CD14-positive monocyte (primary cell): Measurements from ENCODE around the gene KIF1B. TPM values are rescaled to one million over a fixed set of nuclear protein-coding genes. Genes with fewer than 3 reads are reported as not detected.

Experiments used
- DNase-seq, 3 donors: peaks; one replicate each; pipeline ENCODE4 v3.0.0-alpha.2; 2011 to 2022
- H2AFZ ChIP-seq: 2 replicates; pipeline ENCODE4 v1.6.0; 2012; ENCODE audit warnings: mild to moderate bottlenecking, low read depth, low read length, inconsistent platforms; ENCODE audit not compliant: insufficient read depth, poor library complexity, severe bottlenecking
- H3K27ac ChIP-seq, 2 donors: 1 replicate in 1 of 2; 2 replicates in 1 of 2; pipeline ENCODE4 v1.5.1; 2012 to 2013; ENCODE audit warnings: low read length in 2 of 2, control low read depth in 1 of 2, inconsistent platforms in 1 of 2, low read depth in 1 of 2, mild to moderate bottlenecking in 1 of 2
- H3K27me3 ChIP-seq, 2 donors: one replicate each; pipeline versions ENCODE4 v1.6.0 to v1.6.1; 2011 to 2013; ENCODE audit warnings: low read length in 2 of 2; ENCODE audit not compliant: control insufficient read depth in 2 of 2, insufficient read depth in 2 of 2
- H3K36me3 ChIP-seq, 2 donors: replicated peaks in 1 of 2; 1 replicate in 1 of 2; 2 replicates in 1 of 2; pipeline versions ENCODE4 v1.5.1 to v1.6.1; 2012 to 2013; ENCODE audit warnings: low read length in 2 of 2, control low read depth in 1 of 2, inconsistent platforms in 1 of 2, mild to moderate bottlenecking in 1 of 2; ENCODE audit not compliant: insufficient read depth in 2 of 2, control insufficient read depth in 1 of 2
- H3K4me1 ChIP-seq, 2 donors: 1 replicate in 1 of 2; 2 replicates in 1 of 2; pipeline versions ENCODE4 v1.5.1 to v1.6.1; 2012 to 2013; ENCODE audit warnings: low read length in 2 of 2, control low read depth in 1 of 2, inconsistent platforms in 1 of 2, mild to moderate bottlenecking in 1 of 2, moderate library complexity in 1 of 2; ENCODE audit not compliant: insufficient read depth in 2 of 2, control insufficient read depth in 1 of 2
- H3K4me2 ChIP-seq: replicated peaks from 2 replicates; pipeline ENCODE3; 2012; ENCODE audit warnings: low read length, moderate library complexity, mild to moderate bottlenecking; ENCODE audit not compliant: poor library complexity, severe bottlenecking; ENCODE audit errors: extremely low read depth
- H3K4me3 ChIP-seq, 3 experiments: fragments of 200-600 bp in 1 of 3; sonication (generic) in 1 of 3; replicated peaks in 1 of 3; 1 replicate in 2 of 3; 2 replicates in 1 of 3; pipeline ENCODE4 v1.5.1; 2011 to 2013; ENCODE audit warnings: low read length in 3 of 3, mild to moderate bottlenecking in 3 of 3, control low read depth in 2 of 3, low read depth in 2 of 3, inconsistent platforms in 1 of 3, moderate library complexity in 1 of 3
- H3K79me2 ChIP-seq: 2 replicates; pipeline ENCODE4 v1.6.0; 2012; ENCODE audit warnings: mild to moderate bottlenecking, control low read depth, inconsistent platforms, low read length, moderate library complexity; ENCODE audit not compliant: insufficient read depth
- H3K9ac ChIP-seq: 2 replicates; pipeline ENCODE4 v1.6.0; 2017; ENCODE audit warnings: low read length, mild to moderate bottlenecking; ENCODE audit not compliant: insufficient read depth, poor library complexity, severe bottlenecking
- H3K9me3 ChIP-seq, 2 donors: replicated peaks in 1 of 2; 1 replicate in 1 of 2; 2 replicates in 1 of 2; pipeline versions ENCODE4 v1.5.1 to v1.6.1; 2012 to 2013; ENCODE audit warnings: low read length in 2 of 2, control low read depth in 1 of 2; ENCODE audit not compliant: control insufficient read depth in 1 of 2, insufficient read depth in 1 of 2
- H4K20me1 ChIP-seq: 2 replicates; pipeline ENCODE4 v1.6.0; 2012; ENCODE audit warnings: mild to moderate bottlenecking, low read length, control low read depth, moderate library complexity; ENCODE audit not compliant: insufficient read depth
- H3K27ac Mint-ChIP-seq, 7 donors: one replicate each; pipeline ENCODE4 v1.8.0; 2020; ENCODE audit warnings: mild to moderate bottlenecking in 7 of 7, mixed read lengths in 7 of 7, moderate library complexity in 6 of 7, inconsistent platforms in 2 of 7
- H3K27me3 Mint-ChIP-seq, 3 donors: one replicate each; pipeline ENCODE4 v1.8.0; 2021 to 2022; ENCODE audit warnings: low read depth in 3 of 3, mild to moderate bottlenecking in 3 of 3, mixed read lengths in 3 of 3, moderate library complexity in 3 of 3, inconsistent platforms in 1 of 3
- H3K36me3 Mint-ChIP-seq, 2 donors: one replicate each; pipeline ENCODE4 v1.8.0; 2020; ENCODE audit warnings: mixed read lengths in 2 of 2, inconsistent platforms in 1 of 2, mild to moderate bottlenecking in 1 of 2
- H3K4me1 Mint-ChIP-seq: one replicate; pipeline ENCODE4 v1.8.0; 2020; ENCODE audit warnings: mild to moderate bottlenecking, mixed read lengths
- H3K4me3 Mint-ChIP-seq, 2 donors: one replicate each; pipeline ENCODE4 v1.8.0; 2020; ENCODE audit warnings: mild to moderate bottlenecking in 2 of 2, mixed read lengths in 2 of 2, moderate library complexity in 1 of 2
- H3K9me3 Mint-ChIP-seq, 7 donors: one replicate each; pipeline ENCODE4 v1.8.0; 2020 to 2022; ENCODE audit warnings: mixed read lengths in 7 of 7, mild to moderate bottlenecking in 6 of 7, moderate library complexity in 6 of 7, inconsistent platforms in 2 of 7
- WGBS: methylation state at CpG from one replicate; pipeline ENCODE4 v1.1.5; 2013; ENCODE audit warnings: missing lambda C conversion rate; ENCODE audit not compliant: insufficient coverage; 5-methylcytosine and 5-hydroxymethylcytosine counted together
- intact Hi-C, 2 donors: fragments of 100-400 bp; cut with micrococcal nuclease; formaldehyde crosslinking; loops; one replicate each; pipeline versions ENCODE4 v1.15.0 to v1.15.1; 2023
- polyA plus RNA-seq, 3 donors: library from polyadenylated mRNA; depleted of rRNA in 1 of 3; unstranded in 2 of 3; stranded (reverse) in 1 of 3; fragments of 300-500 nt in 2 of 3; fragments of >200 nt in 1 of 3; fragmentation: Illumina TruSeq in 2 of 3; gene quantifications; 1 replicate in 2 of 3; 2 replicates in 1 of 3; pipeline ENCODE4 v1.2.3, GENCODE V29; 2012 to 2021
- TF ChIP-seq, protein P1 (sequence below): fragments of 200-600 bp; IDR thresholded peaks from one replicate; pipeline ENCODE4 v1.8.0; 2022; ENCODE audit warnings: antibody characterized with exemption, mild to moderate bottlenecking

Gene KIF1B
- polyA plus RNA-seq, 3 donors = 3.0 to 7.0 (median 3.3) TPM

DNA sequence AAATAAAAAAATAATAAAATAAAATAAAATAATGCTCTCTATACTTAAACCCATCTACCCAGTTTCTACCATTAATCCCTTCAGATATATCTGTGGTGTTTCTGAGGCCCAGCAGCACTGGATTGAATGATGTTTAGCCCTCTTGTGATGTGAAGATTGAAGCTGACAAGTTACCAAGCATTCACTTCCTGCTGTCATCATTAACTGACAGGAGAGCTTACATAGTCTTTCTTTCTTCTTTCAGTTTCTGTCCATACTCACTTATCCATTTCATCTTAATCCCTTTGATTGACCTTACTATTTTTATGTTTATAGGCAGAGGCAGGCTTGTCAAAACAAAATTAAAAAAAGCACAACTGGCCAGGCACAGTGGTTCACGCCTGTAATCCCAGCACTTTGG is 149.7 kb downstream of the KIF1B start:
- Histone ChIP-seq H3K9me3 (no peaks in the 10 kb centered on the region), H3K36me3 (peaks cover 29 to 59% of the 10 kb centered on the region in 2 donors), H2AFZ (no peak overlapping the region), H3K9ac (no peak overlapping the region), H3K79me2 (no peaks in the 10 kb centered on the region), H3K4me1 (no peaks in the 10 kb centered on the region), H3K27ac (no peak overlapping the region), H3K4me2 (no peak overlapping the region), H4K20me1 (no peaks in the 10 kb centered on the region), H3K27me3 (no peaks in the 10 kb centered on the region), H3K4me3 (no peak overlapping the region)
- no CpG with 5 or more reads among the region's 1 CpG for WGBS
- Mint-ChIP-seq H3K27ac (peak overlapping the region in 1 of 7 donors; percentile 61), H3K9me3 (no peaks in the 10 kb centered on the region), H3K36me3 (peaks cover 34 to 39% of the 10 kb centered on the region in 2 donors), H3K4me1 (peaks cover 3% of the 10 kb centered on the region), H3K27me3 (peaks cover 0 to 1% (median 0%) of the 10 kb centered on the region in 3 donors), H3K4me3 (no peak overlapping the region)
- TF ChIP-seq, protein P1, sequence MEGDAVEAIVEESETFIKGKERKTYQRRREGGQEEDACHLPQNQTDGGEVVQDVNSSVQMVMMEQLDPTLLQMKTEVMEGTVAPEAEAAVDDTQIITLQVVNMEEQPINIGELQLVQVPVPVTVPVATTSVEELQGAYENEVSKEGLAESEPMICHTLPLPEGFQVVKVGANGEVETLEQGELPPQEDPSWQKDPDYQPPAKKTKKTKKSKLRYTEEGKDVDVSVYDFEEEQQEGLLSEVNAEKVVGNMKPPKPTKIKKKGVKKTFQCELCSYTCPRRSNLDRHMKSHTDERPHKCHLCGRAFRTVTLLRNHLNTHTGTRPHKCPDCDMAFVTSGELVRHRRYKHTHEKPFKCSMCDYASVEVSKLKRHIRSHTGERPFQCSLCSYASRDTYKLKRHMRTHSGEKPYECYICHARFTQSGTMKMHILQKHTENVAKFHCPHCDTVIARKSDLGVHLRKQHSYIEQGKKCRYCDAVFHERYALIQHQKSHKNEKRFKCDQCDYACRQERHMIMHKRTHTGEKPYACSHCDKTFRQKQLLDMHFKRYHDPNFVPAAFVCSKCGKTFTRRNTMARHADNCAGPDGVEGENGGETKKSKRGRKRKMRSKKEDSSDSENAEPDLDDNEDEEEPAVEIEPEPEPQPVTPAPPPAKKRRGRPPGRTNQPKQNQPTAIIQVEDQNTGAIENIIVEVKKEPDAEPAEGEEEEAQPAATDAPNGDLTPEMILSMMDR = no peak
- intact Hi-C loops = no loop called here
- DNase-seq = no peak

DNA sequence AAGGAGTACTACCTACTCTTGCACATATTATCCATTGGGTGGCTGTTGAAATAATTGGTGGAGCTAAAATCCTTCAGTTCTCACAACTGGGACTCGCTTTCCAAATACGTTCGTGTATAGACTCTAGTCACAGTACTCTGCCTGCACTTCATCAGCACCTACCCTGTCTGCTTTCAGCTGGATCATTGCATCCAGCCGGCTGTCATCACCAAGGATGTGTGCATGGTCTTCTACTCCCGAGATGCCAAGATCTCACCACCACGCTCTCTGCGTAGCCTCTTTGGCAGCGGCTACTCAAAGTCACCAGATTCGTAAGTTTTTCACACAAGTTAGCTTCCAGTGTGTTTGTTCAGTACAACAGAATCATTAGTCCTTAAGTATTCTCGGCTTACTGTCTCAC is 151.1 kb downstream of the KIF1B start:
- peak overlapping the region in 2 of 7 donors; percentile 16 to 37 for H3K27ac Mint-ChIP-seq
- no peaks in the 10 kb centered on the region for H4K20me1 ChIP-seq
- peaks cover 3% of the 10 kb centered on the region for H3K4me1 Mint-ChIP-seq
- H3K4me1 ChIP-seq = no peaks in the 10 kb centered on the region
- H3K4me3 ChIP-seq = no peak overlapping the region
- no peak for DNase-seq
- no peak overlapping the region for H3K27ac ChIP-seq
- no peaks in the 10 kb centered on the region for H3K9me3 Mint-ChIP-seq
- H3K27me3 Mint-ChIP-seq = no peaks in the 10 kb centered on the region
- H3K27me3 ChIP-seq = no peaks in the 10 kb centered on the region
- no peak overlapping the region for H3K9ac ChIP-seq
- no peak overlapping the region for H2AFZ ChIP-seq
- no peaks in the 10 kb centered on the region for H3K9me3 ChIP-seq
- H3K36me3 ChIP-seq = peaks cover 41 to 70% of the 10 kb centered on the region in 2 donors
- H3K79me2 ChIP-seq = no peaks in the 10 kb centered on the region
- peaks cover 43 to 48% of the 10 kb centered on the region in 2 donors for H3K36me3 Mint-ChIP-seq
- TF ChIP-seq, protein P1 = no peak
- H3K4me2 ChIP-seq = no peak overlapping the region
- no peak overlapping the region for H3K4me3 Mint-ChIP-seq
- intact Hi-C loops = no loop called here
- WGBS = 99% methylated on average over 9 of the region's 10 CpGs
